GM19324 (cell line): ENCODE measurements around the gene SMC1A.

Source experiments
- ATAC-seq: cut with Tn5 transposase; IDR thresholded peaks from one replicate; pipeline ENCODE4 v1.9.1; 2021; ENCODE audit warnings: mild to moderate bottlenecking, moderate library complexity; ENCODE audit not compliant: unreplicated experiment, low FRiP score

The SMC1A gene

DNA sequence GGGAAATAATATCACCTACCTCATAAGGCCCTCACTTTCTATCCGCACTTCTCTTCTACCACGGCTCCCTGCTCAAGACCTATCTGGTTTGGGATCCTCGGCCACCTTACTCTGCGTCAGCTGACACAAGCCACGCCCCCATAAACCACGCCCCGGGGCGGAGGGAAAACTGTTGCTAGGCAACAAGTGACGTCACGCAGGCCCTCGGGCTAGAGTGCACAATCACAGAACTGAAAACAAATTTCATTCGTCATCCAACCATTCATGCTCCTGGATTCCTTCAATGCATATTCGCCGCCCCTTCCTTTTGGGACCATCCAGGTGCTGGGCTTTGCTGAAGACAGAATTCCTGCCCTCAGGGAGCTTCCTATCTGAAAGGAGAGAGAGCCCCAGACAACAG, 66.3 kb downstream of the SMC1A start:
- ATAC-seq: no peak

DNA sequence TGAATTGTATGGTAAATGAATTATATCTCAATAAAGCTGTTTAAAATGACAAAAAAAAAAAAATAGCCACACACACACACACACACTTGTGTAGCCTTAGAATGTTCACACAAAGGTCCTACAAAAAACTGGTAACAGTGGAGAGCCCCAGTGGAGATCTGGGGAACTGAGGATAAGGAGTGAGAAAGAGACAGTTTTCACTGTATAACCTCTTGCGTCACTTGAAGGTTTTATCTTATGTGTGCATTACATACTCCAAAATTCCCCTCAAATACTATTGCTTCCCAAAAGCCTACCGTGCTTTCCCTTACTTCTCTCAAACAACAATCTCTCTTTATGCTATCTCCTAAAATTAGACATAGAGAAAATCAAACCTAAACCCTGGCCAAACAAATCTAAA, 67.8 kb downstream of the SMC1A start:
- no peak for ATAC-seq

GRCh38 chrX:53347948-53348347, 74.5 kb downstream of the SMC1A start:
- ATAC-seq: no peak

GRCh38 chrX:53340852-53341645, 81.4 kb downstream of the SMC1A start:
- ATAC-seq: no peak

DNA sequence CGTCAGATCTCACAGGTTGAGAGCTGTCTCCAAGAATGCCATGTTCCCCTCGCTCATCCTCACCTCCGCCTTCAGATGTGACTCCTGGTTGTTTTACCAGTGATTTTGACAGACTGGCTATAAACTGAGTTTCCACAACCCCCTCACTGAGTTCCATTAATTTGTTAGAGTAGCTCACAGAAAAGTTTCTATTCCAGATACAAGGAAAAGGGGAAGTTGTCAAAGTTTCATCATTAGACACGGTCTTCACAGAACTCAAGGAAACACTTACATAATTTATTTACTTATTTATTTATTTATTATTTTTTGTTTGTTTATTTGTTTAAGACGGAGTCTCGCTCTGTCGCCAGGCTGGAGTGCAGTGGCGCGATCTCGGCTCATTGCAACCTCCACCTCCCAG, 85.4 kb downstream of the SMC1A start:
- ATAC-seq: no peak

GRCh38 chrX:53333853-53334252, 88.6 kb downstream of the SMC1A start:
- no peak for ATAC-seq

GRCh38 chrX:53332204-53332603, 90.2 kb downstream of the SMC1A start:
- no peak for ATAC-seq

DNA sequence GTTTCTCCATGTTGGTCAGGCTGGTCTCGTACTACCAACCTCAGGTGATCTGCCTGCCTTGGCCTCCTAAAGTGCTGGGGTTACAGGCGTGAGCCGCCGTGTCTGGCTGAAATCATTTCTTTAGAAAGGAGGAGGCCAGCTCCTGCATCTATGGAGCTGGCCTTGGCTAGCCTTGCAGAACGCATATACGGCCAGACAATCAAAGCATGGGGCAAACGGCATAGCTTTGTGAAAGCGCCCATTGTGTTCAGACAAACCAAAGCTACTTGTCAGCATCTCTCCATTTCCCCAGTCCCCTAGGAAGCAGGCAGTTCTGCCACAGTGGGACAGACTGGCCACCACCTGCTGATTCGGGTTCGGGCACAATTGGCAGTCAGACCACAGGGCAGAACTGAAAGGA, 92.1 kb downstream of the SMC1A start:
- ATAC-seq: no peak

GRCh38 chrX:53324803-53325202, 97.7 kb downstream of the SMC1A start:
- no peak for ATAC-seq
